Measurements from ENCODE around the gene PIGC. TPM values are rescaled to one million over a fixed set of nuclear protein-coding genes. Genes with fewer than 3 reads are reported as not detected.

Gene PIGC
- total RNA-seq, 1 experiment from 2014 or later = 17.5 TPM

DNA sequence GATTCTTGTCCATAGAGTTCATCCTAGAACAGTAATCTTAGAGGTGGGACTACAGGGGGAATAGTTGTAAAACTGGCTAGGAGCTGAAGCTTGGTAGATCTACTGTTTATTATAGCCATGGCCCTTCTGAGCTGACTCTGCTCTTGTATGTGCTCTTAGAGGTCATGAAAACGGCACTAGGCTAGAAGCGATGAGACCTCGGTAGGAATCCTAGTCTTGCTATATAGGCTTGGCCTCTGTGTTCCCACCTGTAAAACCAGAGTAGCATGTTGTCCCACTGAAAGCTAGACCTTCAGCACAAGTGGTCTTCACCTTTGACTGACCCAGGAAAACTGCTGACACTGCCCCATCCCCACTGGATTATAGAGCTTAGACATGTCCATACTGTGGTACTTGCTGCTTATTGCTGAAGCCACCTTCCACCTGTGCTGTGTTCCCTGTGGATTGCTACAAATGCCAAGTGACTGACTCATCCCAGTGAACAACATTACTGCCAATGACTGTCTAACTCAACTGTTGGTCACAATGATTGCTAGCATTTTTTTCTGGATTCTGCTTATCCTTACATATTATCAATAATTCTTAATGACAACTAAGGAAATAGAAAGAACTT is 23.0 kb upstream of the PIGC start:
- Histone ChIP-seq H3K23ac (ENCODE audit: insufficient read length, low read depth, low read length) (no peak overlapping the region), H3T11ph (ENCODE audit: low read length) (no peak overlapping the region), H2BK120ac (ENCODE audit: low read depth, low read length, poor library complexity, severe bottlenecking) (no peak overlapping the region), H2BK12ac (ENCODE audit: insufficient read length, low read depth, low read length) (no peak overlapping the region), H3K27me3 (ENCODE audit: insufficient read depth, low read length) (no peaks in the 10 kb centered on the region), H3K9ac (ENCODE audit: extremely low read depth, insufficient read length, low read length) (no peak overlapping the region), H3K79me1 (ENCODE audit: insufficient read depth, low read depth, low read length, poor library complexity, severe bottlenecking) (no peaks in the 10 kb centered on the region), H3K14ac (ENCODE audit: insufficient read depth, low read length) (no peak overlapping the region), H2BK15ac (ENCODE audit: low read depth, low read length) (no peak overlapping the region), H3K18ac (ENCODE audit: insufficient read length, low read depth, low read length) (no peak overlapping the region), H2BK5ac (ENCODE audit: insufficient read length, low read length) (no peak overlapping the region), H3K4ac (ENCODE audit: low read depth, low read length) (no peak overlapping the region), H3K9me3 (ENCODE audit: control insufficient read depth, low read depth, low read length) (no peaks in the 10 kb centered on the region), H3K4me1 (ENCODE audit: insufficient read depth, low read length) (no peaks in the 10 kb centered on the region), H4K5ac (ENCODE audit: insufficient read length, low read depth, low read length) (no peak overlapping the region), H3K79me2 (ENCODE audit: insufficient read depth, low read length) (no peaks in the 10 kb centered on the region), H4K8ac (replicated peaks; ENCODE audit: insufficient read length, low read depth, low read length) (no peak overlapping the region), H3K27ac (ENCODE audit: insufficient read length, low read depth, low read length) (no peak overlapping the region), H2AFZ (ENCODE audit: low read length) (no peak overlapping the region), H3K23me2 (ENCODE audit: insufficient read length, low read depth, low read length, poor library complexity, severe bottlenecking) (no peaks in the 10 kb centered on the region), H3K56ac (ENCODE audit: insufficient read length, low read depth, low read length) (no peak overlapping the region), H4K91ac (ENCODE audit: insufficient read length, low read depth, low read length) (no peak overlapping the region), H4K20me1 (ENCODE audit: control insufficient read depth, insufficient read depth, insufficient read length) (no peaks in the 10 kb centered on the region), H3K4me2 (ENCODE audit: insufficient read depth, insufficient read length, low read length) (no peak overlapping the region), H2AK5ac (ENCODE audit: insufficient read length, low read length) (no peak overlapping the region), H2BK20ac (ENCODE audit: low read depth, low read length, poor library complexity, severe bottlenecking) (no peak overlapping the region)
- no CpG with 5 or more reads among the region's 3 CpGs for WGBS (ENCODE audit: extremely low coverage, insufficient read length, low lambda C conversion rate)
- Mint-ChIP-seq H3K4me1 (0 out of 4 replicates have a peak, but pooled peaks cover 1 to 2% of the 10 kb centered on the region in 2 experiments), H3K4me3 (no peak overlapping the region), H3K27me3 (ENCODE audit: low read depth) (no peaks in the 10 kb centered on the region), H3K9me3 (no peaks in the 10 kb centered on the region), H3K36me3 (ENCODE audit: insufficient read depth in 1 of 3, low read depth in 3 of 3) (no peaks in the 10 kb centered on the region), H3K27ac (no peak overlapping the region)
- DNase-seq = no peak
- TF ChIP-seq, protein P1, sequence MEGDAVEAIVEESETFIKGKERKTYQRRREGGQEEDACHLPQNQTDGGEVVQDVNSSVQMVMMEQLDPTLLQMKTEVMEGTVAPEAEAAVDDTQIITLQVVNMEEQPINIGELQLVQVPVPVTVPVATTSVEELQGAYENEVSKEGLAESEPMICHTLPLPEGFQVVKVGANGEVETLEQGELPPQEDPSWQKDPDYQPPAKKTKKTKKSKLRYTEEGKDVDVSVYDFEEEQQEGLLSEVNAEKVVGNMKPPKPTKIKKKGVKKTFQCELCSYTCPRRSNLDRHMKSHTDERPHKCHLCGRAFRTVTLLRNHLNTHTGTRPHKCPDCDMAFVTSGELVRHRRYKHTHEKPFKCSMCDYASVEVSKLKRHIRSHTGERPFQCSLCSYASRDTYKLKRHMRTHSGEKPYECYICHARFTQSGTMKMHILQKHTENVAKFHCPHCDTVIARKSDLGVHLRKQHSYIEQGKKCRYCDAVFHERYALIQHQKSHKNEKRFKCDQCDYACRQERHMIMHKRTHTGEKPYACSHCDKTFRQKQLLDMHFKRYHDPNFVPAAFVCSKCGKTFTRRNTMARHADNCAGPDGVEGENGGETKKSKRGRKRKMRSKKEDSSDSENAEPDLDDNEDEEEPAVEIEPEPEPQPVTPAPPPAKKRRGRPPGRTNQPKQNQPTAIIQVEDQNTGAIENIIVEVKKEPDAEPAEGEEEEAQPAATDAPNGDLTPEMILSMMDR (conservative IDR thresholded peaks at IDR 0.05) = no peak

Data from H9 (cell line).